ENCODE data around the gene GLB1L.

DNA sequence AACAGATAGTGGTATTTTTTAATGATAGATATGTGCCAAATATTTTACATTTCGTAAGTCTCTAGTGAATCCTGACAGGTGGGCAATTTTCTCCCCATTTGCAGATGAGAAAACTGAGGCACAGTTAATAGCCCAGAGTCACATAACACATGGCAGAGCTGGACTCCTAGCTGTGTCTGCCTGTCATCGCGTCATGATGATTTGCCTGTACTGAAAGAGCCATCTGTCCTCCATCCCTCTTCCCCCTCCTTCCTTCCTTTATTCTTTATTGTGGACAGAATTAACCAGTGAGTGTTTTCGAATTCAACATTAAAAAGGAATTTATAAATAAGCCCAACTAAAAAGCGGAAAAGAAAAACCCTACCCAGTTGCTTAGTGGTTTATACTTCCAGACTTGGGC lies 37.1 kb upstream of the GLB1L start:
- TF ChIP-seq, protein P1, sequence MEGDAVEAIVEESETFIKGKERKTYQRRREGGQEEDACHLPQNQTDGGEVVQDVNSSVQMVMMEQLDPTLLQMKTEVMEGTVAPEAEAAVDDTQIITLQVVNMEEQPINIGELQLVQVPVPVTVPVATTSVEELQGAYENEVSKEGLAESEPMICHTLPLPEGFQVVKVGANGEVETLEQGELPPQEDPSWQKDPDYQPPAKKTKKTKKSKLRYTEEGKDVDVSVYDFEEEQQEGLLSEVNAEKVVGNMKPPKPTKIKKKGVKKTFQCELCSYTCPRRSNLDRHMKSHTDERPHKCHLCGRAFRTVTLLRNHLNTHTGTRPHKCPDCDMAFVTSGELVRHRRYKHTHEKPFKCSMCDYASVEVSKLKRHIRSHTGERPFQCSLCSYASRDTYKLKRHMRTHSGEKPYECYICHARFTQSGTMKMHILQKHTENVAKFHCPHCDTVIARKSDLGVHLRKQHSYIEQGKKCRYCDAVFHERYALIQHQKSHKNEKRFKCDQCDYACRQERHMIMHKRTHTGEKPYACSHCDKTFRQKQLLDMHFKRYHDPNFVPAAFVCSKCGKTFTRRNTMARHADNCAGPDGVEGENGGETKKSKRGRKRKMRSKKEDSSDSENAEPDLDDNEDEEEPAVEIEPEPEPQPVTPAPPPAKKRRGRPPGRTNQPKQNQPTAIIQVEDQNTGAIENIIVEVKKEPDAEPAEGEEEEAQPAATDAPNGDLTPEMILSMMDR (IDR thresholded peaks at IDR 0.05; ENCODE audit: insufficient read depth, low read length, poor library complexity, severe bottlenecking) = no peak
- no peak for TF ChIP-seq EZH2phosphoT487 (conservative IDR thresholded peaks at IDR 0.05; ENCODE audit: low read length)
